ENCODE data around the gene COLEC12. TPM values are rescaled to one million over a fixed set of nuclear protein-coding genes. Genes with fewer than 3 reads are reported as not detected.

COLEC12 gene
- total RNA-seq, 3 donors from 2014 or later, result 2.4 to 12.1 (median 4.7) TPM

- Histone ChIP-seq H3K4me3 (no peak overlapping the region), H3K9me3 (no peaks in the 10 kb centered on the region), H3K36me3 (ENCODE audit: low read depth) (no peaks in the 10 kb centered on the region), H3K4me1 (ENCODE audit: low read depth) (peaks cover 6% of the 10 kb centered on the region)
- DNase-seq (no peak), ATAC-seq (no peak)
- no peak for TF ChIP-seq CTCF (IDR thresholded peaks at IDR 0.05)
- intact Hi-C loops (cut with DNase I, micrococcal nuclease), result no loop called here
Observed at GRCh38 chr18:273525-273924, 227.0 kb downstream of the COLEC12 start.

- no peaks in the 10 kb centered on the region for H3K9me3 ChIP-seq
- TF ChIP-seq CTCF (IDR thresholded peaks at IDR 0.05), result no peak
- H3K4me3 ChIP-seq, result no peak overlapping the region
- ATAC-seq (no peak), DNase-seq (no peak)
- H3K4me1 ChIP-seq (ENCODE audit: low read depth), result peaks cover 6% of the 10 kb centered on the region
- no peaks in the 10 kb centered on the region for H3K36me3 ChIP-seq (ENCODE audit: low read depth)
- intact Hi-C loops (cut with DNase I, micrococcal nuclease), result no loop called here
Observed at GRCh38 chr18:272650-273049, 227.9 kb downstream of the COLEC12 start.

- H3K4me3 ChIP-seq, result no peak overlapping the region
- H3K36me3 ChIP-seq (ENCODE audit: low read depth), result no peaks in the 10 kb centered on the region
- TF ChIP-seq CTCF (IDR thresholded peaks at IDR 0.05), result no peak
- ATAC-seq, result no peak
- no peaks in the 10 kb centered on the region for H3K9me3 ChIP-seq
- intact Hi-C loops (cut with DNase I, micrococcal nuclease), result no loop called here
- H3K4me1 ChIP-seq (ENCODE audit: low read depth), result peaks cover 6% of the 10 kb centered on the region
- DNase-seq, result no peak
Observed at GRCh38 chr18:269480-270095, 230.9 kb downstream of the COLEC12 start.

GRCh38 chr18:267688-268552, 232.6 kb downstream of the COLEC12 start, which contains the start of gene THOC1:
TSS of gene THOC1 (minus strand) at chr18:268047. CDS start at chr18:268019, 28 bp downstream.
- no peak for TF ChIP-seq CTCF (IDR thresholded peaks at IDR 0.05)
- Histone ChIP-seq H3K4me1 (ENCODE audit: low read depth) (peaks cover 6% of the 10 kb centered on the region), H3K4me3 (peak within 1 kb of the TSS; percentile 75), H3K36me3 (ENCODE audit: low read depth) (no peaks in the 10 kb centered on the region), H3K9me3 (no peaks in the 10 kb centered on the region)
- DNase-seq, result peak; percentile 95 to 97 (median 96)
- intact Hi-C loops (cut with DNase I, micrococcal nuclease), result no loop called here
- peak; percentile 99 for ATAC-seq

GRCh38 chr18:267380-267687, 233.2 kb downstream of the COLEC12 start:
- no peaks in the 10 kb centered on the region for H3K9me3 ChIP-seq
- DNase-seq (no peak), ATAC-seq (peak; percentile 37)
- peak overlapping the region; percentile 75 for H3K4me3 ChIP-seq
- H3K4me1 ChIP-seq (ENCODE audit: low read depth), result peaks cover 6% of the 10 kb centered on the region
- H3K36me3 ChIP-seq (ENCODE audit: low read depth), result no peaks in the 10 kb centered on the region
- intact Hi-C loops (cut with DNase I, micrococcal nuclease), result no loop called here
- TF ChIP-seq CTCF (IDR thresholded peaks at IDR 0.05), result no peak

Other genes with a start within 250 kb of the COLEC12 start
- gene THOC1, start 232.7 kb downstream of the COLEC12 start, total RNA-seq, result 10 to 100 TPM; 25.9 to 32.8 (median 27.6) TPM
- not detected for gene CETN1, start 79.7 kb upstream of the COLEC12 start, total RNA-seq
- not detected for gene CLUL1, start 96.3 kb upstream of the COLEC12 start, total RNA-seq
- gene TYMS, start 157.0 kb upstream of the COLEC12 start, total RNA-seq, result 10 to 100 TPM in 2 of 3 donors, 1 to 10 TPM in 1; 7.2 to 42.1 (median 16.3) TPM
- gene ENOSF1, start 211.9 kb upstream of the COLEC12 start, total RNA-seq, result 100 to 1,000 TPM in 1 of 3 donors, 10 to 100 TPM in 2; 72.0 to 132 (median 95.2) TPM